Measurements from ENCODE around the gene CLCN2.

Gene CLCN2

GRCh38 chr3:184359610-184360009 is 1.8 kb downstream of the CLCN2 start:
- no peak for DNase-seq

- no peak for DNase-seq
Observed at GRCh38 chr3:184358921-184359350, 2.5 kb downstream of the CLCN2 start.

GRCh38 chr3:184358124-184358767 is 3.2 kb downstream of the CLCN2 start:
- DNase-seq: no peak

- no peak for DNase-seq
Observed at GRCh38 chr3:184357248-184358123, 3.9 kb downstream of the CLCN2 start.

GRCh38 chr3:184355261-184356040 is 6.0 kb downstream of the CLCN2 start:
- DNase-seq: no peak

GRCh38 chr3:184354754-184355153 is 6.7 kb downstream of the CLCN2 start:
- no peak for DNase-seq

DNA sequence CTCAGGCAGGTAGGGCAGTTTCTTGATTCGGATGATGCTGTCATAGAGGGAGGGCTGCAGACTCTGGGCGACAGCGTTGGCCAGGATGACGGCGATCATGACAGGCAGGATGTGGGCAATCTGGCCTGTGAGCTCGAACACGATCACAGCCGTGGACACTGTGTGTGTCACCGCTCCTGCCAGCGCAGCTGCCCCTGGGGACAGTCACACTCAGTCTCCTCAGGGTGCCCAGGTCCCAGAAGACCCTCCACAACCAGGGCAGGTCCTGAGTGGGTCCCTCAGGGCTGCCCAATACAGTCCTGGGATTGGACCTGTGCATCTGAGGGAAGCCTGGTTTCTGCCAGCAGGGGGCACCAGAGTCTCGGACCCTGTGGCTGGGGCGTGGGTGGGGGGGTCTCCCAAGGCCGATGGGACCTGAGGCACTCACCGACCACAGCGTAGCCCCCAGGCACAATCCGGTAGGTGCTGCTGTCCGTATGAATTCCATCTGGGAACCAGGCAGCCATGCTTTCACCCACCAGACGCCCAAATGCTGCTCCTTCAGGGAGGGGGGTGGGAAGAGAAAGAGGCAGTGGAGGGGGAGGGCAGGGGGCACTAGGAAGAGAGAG is 7.2 kb downstream of the CLCN2 start:
- peak; percentile 56 for DNase-seq

DNA sequence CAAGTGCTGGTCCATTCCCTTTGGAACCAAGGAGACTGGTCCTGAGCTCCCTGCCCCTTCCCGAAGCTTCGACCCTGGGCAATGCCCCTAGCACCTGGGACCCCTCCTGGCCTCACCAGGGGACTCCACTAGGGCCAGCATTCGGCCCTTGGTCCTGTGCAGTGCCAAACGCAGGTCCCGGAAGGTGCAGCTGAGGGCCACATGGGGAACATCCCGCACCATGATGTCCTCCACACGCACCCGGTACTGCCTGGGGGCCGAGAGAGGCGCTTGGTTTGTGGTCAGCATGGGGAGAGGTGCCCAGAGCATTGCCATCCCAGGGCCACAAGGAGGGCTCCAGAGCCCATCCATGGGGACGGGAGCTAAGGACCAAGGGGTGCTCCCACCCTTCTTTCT is 7.9 kb downstream of the CLCN2 start:
- no peak for DNase-seq

DNA sequence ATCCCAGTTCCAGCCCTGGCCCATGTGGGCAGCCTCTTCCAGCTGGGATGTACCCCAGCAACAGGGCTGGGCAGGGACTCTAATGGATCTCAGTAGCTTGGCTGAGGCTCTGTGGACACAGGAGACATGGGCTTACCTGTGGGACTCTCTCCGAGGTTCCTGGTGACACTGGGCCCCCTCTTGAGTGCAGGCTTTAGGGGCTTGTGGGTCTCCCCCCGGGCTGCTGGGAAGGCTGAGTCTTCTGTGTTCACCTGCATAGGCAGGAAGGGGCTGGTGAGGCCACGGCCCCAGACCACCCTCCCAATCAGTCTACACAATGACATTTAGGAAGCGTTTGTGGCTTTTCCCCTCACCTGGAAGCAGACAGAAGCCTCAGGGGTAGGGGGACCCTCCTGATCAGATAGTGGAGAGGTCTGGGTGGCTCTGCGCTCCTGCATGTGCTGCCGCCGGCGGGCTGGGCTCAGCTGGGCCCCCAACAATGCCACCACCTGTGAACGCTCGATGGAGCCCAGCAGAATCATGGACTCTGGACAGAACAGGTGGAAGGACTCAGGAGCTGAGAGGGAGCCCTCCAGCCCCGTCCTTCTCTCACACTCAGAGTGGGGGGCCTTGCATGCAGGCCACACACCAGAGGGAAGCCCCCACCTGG is 8.4 kb downstream of the CLCN2 start:
- DNase-seq: no peak

GRCh38 chr3:184352149-184352785 is 9.1 kb downstream of the CLCN2 start:
- DNase-seq: no peak

GRCh38 chr3:184351511-184352148 is 9.8 kb downstream of the CLCN2 start:
- no peak for DNase-seq

DNA sequence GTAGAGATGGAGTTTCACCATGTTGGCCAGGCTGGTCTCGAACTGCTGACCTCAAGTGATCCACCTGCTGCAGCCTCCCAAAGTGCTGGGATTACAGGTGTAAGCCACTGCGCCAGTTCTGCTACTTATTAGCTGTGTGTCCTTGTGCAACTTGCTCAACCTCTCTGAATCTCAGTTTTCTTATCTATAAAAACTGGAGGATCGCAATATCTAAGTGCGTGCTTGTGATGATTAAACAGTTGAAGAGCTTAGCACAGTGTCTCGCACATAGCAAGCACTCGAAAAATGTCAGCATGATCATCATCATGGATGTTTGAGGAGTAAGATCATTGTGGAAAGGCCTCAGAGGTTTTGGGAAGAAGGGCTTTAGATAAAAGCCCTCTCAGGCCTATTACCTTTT is 10.8 kb downstream of the CLCN2 start:
- no peak for DNase-seq

- no peak for DNase-seq
Observed at GRCh38 chr3:184349563-184350470, 11.6 kb downstream of the CLCN2 start.

DNA sequence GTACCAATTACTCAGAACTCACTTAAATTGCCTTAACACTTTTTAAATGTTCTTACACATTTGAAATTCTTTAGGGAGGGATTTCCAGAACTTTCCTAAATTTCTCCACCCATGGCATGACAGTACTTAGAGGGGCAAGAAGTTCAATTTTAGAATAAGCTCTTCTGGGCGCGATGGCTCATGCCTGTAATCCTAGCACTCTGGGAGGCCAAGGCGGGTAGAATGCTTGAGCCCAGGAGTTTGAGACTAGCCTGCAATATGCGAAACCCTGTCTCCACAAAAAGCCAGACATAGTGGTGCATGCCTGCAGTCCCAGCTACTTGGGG is 13.4 kb downstream of the CLCN2 start:
- no peak for DNase-seq

GRCh38 chr3:184347321-184348056 is 13.9 kb downstream of the CLCN2 start:
- DNase-seq: no peak

DNA sequence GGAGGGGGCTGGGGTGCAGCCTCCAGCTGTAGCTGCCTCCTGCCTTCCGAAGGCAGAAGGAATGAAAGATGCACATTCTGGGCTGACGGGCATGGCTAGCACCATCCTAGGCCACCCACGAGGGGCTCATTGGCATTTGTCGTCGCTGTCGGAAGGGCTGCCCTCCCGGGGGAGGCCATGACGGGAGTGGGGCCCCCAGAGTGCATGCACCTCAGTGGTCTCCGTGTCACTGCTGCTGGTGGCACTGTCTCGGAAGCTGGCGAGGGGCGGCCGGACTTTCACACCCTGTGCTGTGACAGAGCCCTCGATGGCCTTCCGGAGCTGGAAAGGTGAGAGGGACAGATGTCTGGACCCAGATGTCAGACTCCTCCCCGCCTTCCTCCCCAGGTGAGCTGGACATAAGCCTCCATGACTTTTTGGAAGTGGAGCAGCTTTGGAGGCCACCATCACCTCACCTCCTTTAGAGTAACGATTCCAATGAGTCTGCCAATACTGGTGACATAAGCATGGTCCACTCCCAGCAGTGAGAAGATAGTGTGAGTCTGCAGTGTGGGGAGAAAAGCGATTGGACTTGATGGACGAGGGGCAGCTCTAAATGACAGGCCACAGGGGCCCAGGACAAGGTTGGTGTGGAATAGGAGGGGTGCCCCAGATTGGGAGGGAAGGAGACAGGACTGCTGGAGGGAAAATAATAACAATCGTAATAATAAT is 14.8 kb downstream of the CLCN2 start:
- DNase-seq: no peak

GRCh38 chr3:184345317-184346144 is 15.9 kb downstream of the CLCN2 start:
- no peak for DNase-seq

Data from stimulated activated CD4-positive, alpha-beta T cell treated with anti-CD3 and anti-CD28 coated beads, Interleukin-1b, Interleukin-23, amount 100 ng/mL, for 48 hours (primary cell).